ENCODE data around the gene BCKDHB.

BCKDHB gene

GRCh38 chr6:80077067-80077466 lies 29.4 kb upstream of the BCKDHB start:
- Histone ChIP-seq H3K18ac (ENCODE audit: low read length) (no peak overlapping the region), H2BK5ac (ENCODE audit: low read depth, low read length, poor library complexity) (no peak overlapping the region), H3K9ac (ENCODE audit: low read length) (no peak overlapping the region), H2AK5ac (ENCODE audit: low read length) (no peak overlapping the region), H4K12ac (ENCODE audit: low read depth, low read length) (no peak overlapping the region), H3K4ac (ENCODE audit: low read depth, low read length) (no peak overlapping the region), H3K36me3 (ENCODE audit: control insufficient read depth in 1 of 2, insufficient read depth in 2 of 2, low read length in 2 of 2) (no peaks in the 10 kb centered on the region), H2AFZ (ENCODE audit: insufficient read depth, low read length, poor library complexity) (no peak overlapping the region), H3K4me3 (ENCODE audit: low read depth, low read length) (no peak overlapping the region), H4K8ac (ENCODE audit: low read depth, low read length) (no peak overlapping the region), H3K27me3 (ENCODE audit: insufficient read depth, low read length) (no peaks in the 10 kb centered on the region), H4K91ac (ENCODE audit: low read depth, low read length) (no peak overlapping the region), H3K9me3 (ENCODE audit: insufficient read depth, low read depth, low read length) (no peaks in the 10 kb centered on the region), H3K23ac (ENCODE audit: low read length) (no peak overlapping the region), H2BK12ac (ENCODE audit: low read length) (no peak overlapping the region), H2BK120ac (ENCODE audit: insufficient read depth, low read length, poor library complexity) (no peak overlapping the region), H3K4me2 (ENCODE audit: low read length) (no peak overlapping the region), H3K79me2 (ENCODE audit: control insufficient read depth, insufficient read depth, low read length, poor library complexity) (no peaks in the 10 kb centered on the region), H3K14ac (ENCODE audit: low read length) (no peak overlapping the region), H3K4me1 (ENCODE audit: control insufficient read depth in 1 of 2, insufficient read depth in 2 of 2, low read length in 2 of 2) (no peaks in the 10 kb centered on the region), H3K27ac (ENCODE audit: low read depth, low read length) (no peak overlapping the region), H3K79me1 (ENCODE audit: low read length) (no peaks in the 10 kb centered on the region)
- DNase-seq = no peak
- no CpG with 5 or more reads among the region's 1 CpG for WGBS (ENCODE audit: extremely low coverage, insufficient coverage, insufficient read length)

GRCh38 chr6:80088637-80089036 lies 17.8 kb upstream of the BCKDHB start:
- no peak overlapping the region for H2AFZ ChIP-seq (ENCODE audit: insufficient read depth, low read length, poor library complexity)
- H3K14ac ChIP-seq (ENCODE audit: low read length) = no peak overlapping the region
- H3K4me2 ChIP-seq (ENCODE audit: low read length) = no peak overlapping the region
- H3K4me3 ChIP-seq (ENCODE audit: low read depth, low read length) = no peak overlapping the region
- no peak overlapping the region for H2BK5ac ChIP-seq (ENCODE audit: low read depth, low read length, poor library complexity)
- H2BK120ac ChIP-seq (ENCODE audit: insufficient read depth, low read length, poor library complexity) = no peak overlapping the region
- no peaks in the 10 kb centered on the region for H3K36me3 ChIP-seq (ENCODE audit: control insufficient read depth in 1 of 2, insufficient read depth in 2 of 2, low read length in 2 of 2)
- H4K91ac ChIP-seq (ENCODE audit: low read depth, low read length) = no peak overlapping the region
- no peak overlapping the region for H3K9ac ChIP-seq (ENCODE audit: low read length)
- H3K79me1 ChIP-seq (ENCODE audit: low read length) = no peaks in the 10 kb centered on the region
- no peak overlapping the region for H4K8ac ChIP-seq (ENCODE audit: low read depth, low read length)
- no peak overlapping the region for H4K12ac ChIP-seq (ENCODE audit: low read depth, low read length)
- DNase-seq = peak in 1 of 2 donors; percentile 4
- no peaks in the 10 kb centered on the region for H3K79me2 ChIP-seq (ENCODE audit: control insufficient read depth, insufficient read depth, low read length, poor library complexity)
- H3K27me3 ChIP-seq (ENCODE audit: insufficient read depth, low read length) = no peaks in the 10 kb centered on the region
- WGBS (ENCODE audit: extremely low coverage, insufficient coverage, insufficient read length) = no CpG with 5 or more reads among the region's 6 CpGs
- no peaks in the 10 kb centered on the region for H3K9me3 ChIP-seq (ENCODE audit: insufficient read depth, low read depth, low read length)
- H2BK12ac ChIP-seq (ENCODE audit: low read length) = no peak overlapping the region
- no peak overlapping the region for H2AK5ac ChIP-seq (ENCODE audit: low read length)
- no peak overlapping the region for H3K27ac ChIP-seq (ENCODE audit: low read depth, low read length)
- no peak overlapping the region for H3K23ac ChIP-seq (ENCODE audit: low read length)
- no peak overlapping the region for H3K4ac ChIP-seq (ENCODE audit: low read depth, low read length)
- no peak overlapping the region for H3K18ac ChIP-seq (ENCODE audit: low read length)
- no peaks in the 10 kb centered on the region for H3K4me1 ChIP-seq (ENCODE audit: control insufficient read depth in 1 of 2, insufficient read depth in 2 of 2, low read length in 2 of 2)

GRCh38 chr6:80091506-80091905 lies 15.0 kb upstream of the BCKDHB start:
- no peak overlapping the region for H3K4ac ChIP-seq (ENCODE audit: low read depth, low read length)
- no peak overlapping the region for H3K4me2 ChIP-seq (ENCODE audit: low read length)
- no peaks in the 10 kb centered on the region for H3K36me3 ChIP-seq (ENCODE audit: control insufficient read depth in 1 of 2, insufficient read depth in 2 of 2, low read length in 2 of 2)
- no peak overlapping the region for H3K23ac ChIP-seq (ENCODE audit: low read length)
- no peaks in the 10 kb centered on the region for H3K9me3 ChIP-seq (ENCODE audit: insufficient read depth, low read depth, low read length)
- no peaks in the 10 kb centered on the region for H3K4me1 ChIP-seq (ENCODE audit: control insufficient read depth in 1 of 2, insufficient read depth in 2 of 2, low read length in 2 of 2)
- no peaks in the 10 kb centered on the region for H3K79me1 ChIP-seq (ENCODE audit: low read length)
- H4K12ac ChIP-seq (ENCODE audit: low read depth, low read length) = no peak overlapping the region
- H2BK5ac ChIP-seq (ENCODE audit: low read depth, low read length, poor library complexity) = no peak overlapping the region
- no peak overlapping the region for H2BK12ac ChIP-seq (ENCODE audit: low read length)
- H2AK5ac ChIP-seq (ENCODE audit: low read length) = no peak overlapping the region
- no peak overlapping the region for H4K8ac ChIP-seq (ENCODE audit: low read depth, low read length)
- H3K4me3 ChIP-seq (ENCODE audit: low read depth, low read length) = no peak overlapping the region
- H3K18ac ChIP-seq (ENCODE audit: low read length) = no peak overlapping the region
- H3K27me3 ChIP-seq (ENCODE audit: insufficient read depth, low read length) = no peaks in the 10 kb centered on the region
- H3K79me2 ChIP-seq (ENCODE audit: control insufficient read depth, insufficient read depth, low read length, poor library complexity) = no peaks in the 10 kb centered on the region
- no peak overlapping the region for H3K9ac ChIP-seq (ENCODE audit: low read length)
- H2AFZ ChIP-seq (ENCODE audit: insufficient read depth, low read length, poor library complexity) = no peak overlapping the region
- no peak for DNase-seq
- no peak overlapping the region for H3K27ac ChIP-seq (ENCODE audit: low read depth, low read length)
- no peak overlapping the region for H3K14ac ChIP-seq (ENCODE audit: low read length)
- no peak overlapping the region for H2BK120ac ChIP-seq (ENCODE audit: insufficient read depth, low read length, poor library complexity)
- H4K91ac ChIP-seq (ENCODE audit: low read depth, low read length) = no peak overlapping the region

- H2AK5ac ChIP-seq (ENCODE audit: low read length) = no peak overlapping the region
- DNase-seq = peak in 1 of 2 donors; percentile 54
- H2BK5ac ChIP-seq (ENCODE audit: low read depth, low read length, poor library complexity) = no peak overlapping the region
- H4K12ac ChIP-seq (ENCODE audit: low read depth, low read length) = no peak overlapping the region
- no peak overlapping the region for H4K8ac ChIP-seq (ENCODE audit: low read depth, low read length)
- no peak overlapping the region for H3K23ac ChIP-seq (ENCODE audit: low read length)
- no peak overlapping the region for H3K4me2 ChIP-seq (ENCODE audit: low read length)
- H3K9ac ChIP-seq (ENCODE audit: low read length) = no peak overlapping the region
- no peak overlapping the region for H2BK12ac ChIP-seq (ENCODE audit: low read length)
- H3K79me1 ChIP-seq (ENCODE audit: low read length) = no peaks in the 10 kb centered on the region
- no peaks in the 10 kb centered on the region for H3K27me3 ChIP-seq (ENCODE audit: insufficient read depth, low read length)
- no peak overlapping the region for H2AFZ ChIP-seq (ENCODE audit: insufficient read depth, low read length, poor library complexity)
- no peak overlapping the region for H4K91ac ChIP-seq (ENCODE audit: low read depth, low read length)
- no peaks in the 10 kb centered on the region for H3K4me1 ChIP-seq (ENCODE audit: control insufficient read depth in 1 of 2, insufficient read depth in 2 of 2, low read length in 2 of 2)
- no peak overlapping the region for H3K14ac ChIP-seq (ENCODE audit: low read length)
- H3K4ac ChIP-seq (ENCODE audit: low read depth, low read length) = no peak overlapping the region
- WGBS (ENCODE audit: extremely low coverage, insufficient coverage, insufficient read length) = no CpG with 5 or more reads among the region's 2 CpGs
- no peaks in the 10 kb centered on the region for H3K36me3 ChIP-seq (ENCODE audit: control insufficient read depth in 1 of 2, insufficient read depth in 2 of 2, low read length in 2 of 2)
- H3K9me3 ChIP-seq (ENCODE audit: insufficient read depth, low read depth, low read length) = no peaks in the 10 kb centered on the region
- H3K18ac ChIP-seq (ENCODE audit: low read length) = no peak overlapping the region
- H3K4me3 ChIP-seq (ENCODE audit: low read depth, low read length) = no peak overlapping the region
- H3K79me2 ChIP-seq (ENCODE audit: control insufficient read depth, insufficient read depth, low read length, poor library complexity) = no peaks in the 10 kb centered on the region
- H3K27ac ChIP-seq (ENCODE audit: low read depth, low read length) = no peak overlapping the region
- H2BK120ac ChIP-seq (ENCODE audit: insufficient read depth, low read length, poor library complexity) = no peak overlapping the region
Observed at GRCh38 chr6:80094017-80094416, 12.5 kb upstream of the BCKDHB start.
